HG02870 (cell line): Measurements from ENCODE around the gene ITGB1.
A peak's percentile ranks its signal among the peaks of the same experiment; 100 is the strongest.
"Not testable (repeated sequence)": the region's sequence is repeated elsewhere in the genome, so short reads cannot be mapped to it uniquely, and the experiment has no call there.

ENCODE experiments used
- ATAC-seq: cut with Tn5 transposase; IDR thresholded peaks from one replicate; pipeline ENCODE4 v1.9.1; 2021; ENCODE audit warnings: mild to moderate bottlenecking, moderate library complexity; ENCODE audit not compliant: unreplicated experiment

Gene ITGB1

DNA sequence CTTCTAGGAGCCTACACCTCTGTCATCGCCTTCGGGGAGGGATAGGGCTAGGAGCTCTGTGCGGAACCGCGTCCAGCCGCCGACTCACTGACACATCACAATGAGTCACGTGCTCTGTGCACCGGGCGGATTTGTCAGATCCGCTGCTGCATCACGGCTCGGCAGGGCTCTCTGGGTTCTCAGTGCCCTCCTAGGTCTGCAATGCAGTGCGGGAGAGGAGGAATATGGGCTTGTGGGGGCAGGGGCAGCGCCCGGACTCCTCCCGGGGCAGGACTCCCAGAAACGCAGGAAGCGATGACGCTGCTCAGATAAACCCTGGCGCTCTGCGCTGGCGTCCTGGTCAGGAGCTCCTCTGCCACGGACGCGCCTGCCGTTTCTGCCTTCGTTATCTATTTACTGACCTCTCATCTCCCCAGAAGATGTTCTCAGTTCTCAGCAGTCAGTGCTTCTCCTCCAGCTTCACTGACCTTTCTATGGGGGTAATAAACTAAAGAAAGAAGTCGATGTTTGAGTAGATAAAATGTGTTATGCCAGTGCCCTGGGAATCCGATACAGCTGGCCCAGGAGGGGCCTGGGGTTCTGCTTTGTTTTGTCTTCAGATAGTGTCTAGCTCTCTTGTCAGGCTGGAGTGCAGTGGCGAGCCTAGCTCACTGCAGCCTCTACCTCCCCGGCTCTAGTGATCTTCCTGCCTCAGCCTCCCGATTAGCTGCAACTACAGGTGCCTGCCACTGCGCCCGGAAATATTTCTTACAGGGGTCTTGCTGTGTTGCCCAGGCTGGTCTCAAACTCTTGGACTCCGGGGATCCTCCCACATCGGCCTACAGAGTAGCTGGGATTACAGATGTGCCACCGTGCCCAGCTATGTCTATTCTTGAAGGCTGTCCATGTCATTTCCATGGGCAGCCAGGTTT, 22.8 kb upstream of the ITGB1 start:
- peak; percentile 97 for ATAC-seq

DNA sequence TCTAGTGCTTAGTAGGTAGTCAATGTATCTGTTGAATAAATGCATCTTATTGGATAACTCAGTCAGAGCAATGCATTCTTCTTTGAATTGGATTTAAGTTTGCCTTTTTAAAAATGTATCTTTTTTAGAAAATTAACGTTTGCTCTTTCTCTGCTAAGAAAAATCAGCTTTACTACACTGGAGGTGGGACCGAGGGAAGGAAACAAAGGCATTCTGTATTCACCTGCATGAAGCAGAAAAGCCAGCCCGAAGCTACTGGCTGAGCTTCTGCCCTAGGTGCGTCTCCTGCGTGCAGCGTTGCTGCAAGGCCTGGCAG, 22.2 kb upstream of the ITGB1 start:
- ATAC-seq, result no peak

DNA sequence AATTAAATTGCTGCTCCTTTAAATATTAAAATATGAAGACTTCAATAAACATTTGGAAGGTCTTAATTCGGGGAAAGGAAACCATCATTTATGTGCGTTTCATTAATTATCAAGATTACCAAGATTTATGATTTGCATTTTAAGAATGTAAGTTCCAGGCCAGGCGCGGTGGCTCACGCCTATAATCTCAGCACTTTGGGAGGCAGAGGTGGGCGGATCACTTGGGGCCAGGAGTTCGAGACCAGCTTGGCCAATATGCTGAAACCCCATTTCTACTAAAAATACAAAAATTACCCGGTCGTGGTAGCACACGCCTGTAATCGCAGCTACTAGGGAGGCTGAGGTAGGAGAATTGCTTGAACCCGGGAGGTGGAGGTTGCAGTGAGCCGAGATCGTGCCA, 21.7 kb upstream of the ITGB1 start:
- ATAC-seq, result not testable (repeated sequence)

DNA sequence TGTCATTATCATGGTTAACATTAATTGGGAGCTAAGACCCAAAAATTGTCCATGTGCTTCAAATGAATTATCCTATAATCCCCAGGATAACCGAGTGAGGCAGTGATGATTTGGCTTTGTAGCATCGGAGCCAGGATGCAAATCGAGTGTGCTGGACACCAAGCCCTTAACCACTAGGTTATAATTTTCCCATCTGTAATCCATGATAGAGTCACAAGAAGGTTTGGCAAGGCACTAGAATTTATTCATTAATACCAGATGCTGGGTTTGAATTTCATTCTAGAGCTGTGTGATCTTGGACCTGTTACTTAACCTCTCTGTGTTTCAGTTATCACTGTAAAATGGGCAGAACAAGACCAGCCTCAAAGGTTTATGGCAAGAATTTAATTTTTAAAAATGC, 21.0 kb upstream of the ITGB1 start:
- ATAC-seq, result no peak

DNA sequence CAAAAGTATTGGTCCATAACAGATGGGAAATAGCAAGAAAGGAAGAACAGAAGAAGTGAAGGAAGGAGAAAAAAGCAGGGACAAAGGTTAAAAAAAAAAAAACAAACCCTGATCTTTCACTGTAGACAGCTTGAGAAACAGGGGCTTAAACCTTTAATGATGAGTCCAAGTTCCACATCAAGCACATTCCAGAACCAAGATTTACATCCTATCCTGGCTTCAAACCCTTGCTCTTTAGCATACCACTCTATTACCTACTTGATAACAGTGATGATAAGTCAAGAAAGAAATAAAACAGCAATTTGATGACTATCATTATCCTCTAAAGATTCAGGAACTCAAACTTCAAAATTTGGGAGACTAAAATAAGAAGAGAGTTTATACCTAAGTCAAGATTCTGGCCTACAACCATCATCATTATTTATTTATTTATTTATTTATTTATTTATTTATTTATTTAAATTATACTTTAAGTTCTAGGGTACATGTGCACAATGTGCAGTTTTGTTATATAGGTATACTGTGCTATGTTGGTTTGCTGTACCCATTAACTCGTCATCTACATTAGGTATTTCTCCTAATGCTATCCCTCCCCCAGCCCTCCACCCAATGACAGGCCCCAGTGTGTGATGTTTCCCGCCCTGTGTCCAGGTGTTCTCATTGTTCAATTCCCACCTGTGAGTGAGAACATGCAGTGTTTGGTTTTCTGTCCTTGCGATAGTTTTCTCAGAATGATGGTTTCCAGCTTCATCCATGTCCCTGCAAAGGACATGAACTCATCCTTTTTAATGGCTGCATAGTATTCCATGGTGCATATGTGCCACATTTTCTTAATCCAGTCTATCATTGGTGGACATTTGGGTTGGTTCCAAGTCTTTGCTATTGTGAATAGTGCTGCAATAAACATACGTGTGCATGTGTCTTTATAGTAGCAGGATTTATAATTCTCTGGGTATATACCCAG, 20.1 kb upstream of the ITGB1 start:
- ATAC-seq, result not testable (repeated sequence)

DNA sequence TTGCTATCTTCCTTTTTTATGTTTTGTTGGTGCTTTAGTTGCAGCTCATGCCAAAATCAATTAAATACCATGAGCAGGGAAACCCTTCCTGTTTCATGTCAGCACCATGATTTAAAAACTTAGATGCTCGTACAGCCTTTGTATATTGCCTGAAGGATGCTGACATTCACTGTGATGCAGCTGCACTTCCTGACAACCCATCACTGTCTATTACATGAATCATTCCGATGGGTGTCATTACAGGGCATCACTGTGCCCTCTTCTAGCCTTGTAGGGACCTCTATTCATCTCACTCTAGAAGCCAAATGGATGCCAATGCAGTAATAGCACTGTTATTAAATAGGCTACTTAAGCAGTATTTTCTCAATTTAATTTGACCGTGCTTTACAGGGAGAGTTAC, 18.3 kb upstream of the ITGB1 start:
- ATAC-seq, result no peak

- peak; percentile 47 for ATAC-seq
Observed at GRCh38 chr10:32972929-32973328, 14.9 kb upstream of the ITGB1 start.

DNA sequence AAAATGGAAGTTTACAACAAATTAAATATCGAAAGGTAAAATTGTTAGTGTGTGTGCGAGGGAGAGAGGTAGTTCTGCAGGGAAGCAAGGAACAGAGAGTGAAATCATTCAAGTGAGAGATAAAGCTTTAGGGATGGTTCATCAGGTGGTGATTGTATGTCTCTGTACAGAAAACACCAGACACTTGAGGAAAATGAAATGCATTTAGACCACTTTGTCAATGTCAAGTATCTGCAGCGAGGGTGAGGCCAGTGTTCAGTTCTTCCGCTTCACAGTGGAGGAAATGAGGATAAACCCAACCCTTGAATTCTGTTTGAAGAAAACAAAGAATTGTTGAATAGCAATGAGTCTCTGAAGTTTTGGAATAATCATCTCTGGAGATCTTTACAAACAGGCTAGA, 14.4 kb upstream of the ITGB1 start:
- ATAC-seq, result no peak

DNA sequence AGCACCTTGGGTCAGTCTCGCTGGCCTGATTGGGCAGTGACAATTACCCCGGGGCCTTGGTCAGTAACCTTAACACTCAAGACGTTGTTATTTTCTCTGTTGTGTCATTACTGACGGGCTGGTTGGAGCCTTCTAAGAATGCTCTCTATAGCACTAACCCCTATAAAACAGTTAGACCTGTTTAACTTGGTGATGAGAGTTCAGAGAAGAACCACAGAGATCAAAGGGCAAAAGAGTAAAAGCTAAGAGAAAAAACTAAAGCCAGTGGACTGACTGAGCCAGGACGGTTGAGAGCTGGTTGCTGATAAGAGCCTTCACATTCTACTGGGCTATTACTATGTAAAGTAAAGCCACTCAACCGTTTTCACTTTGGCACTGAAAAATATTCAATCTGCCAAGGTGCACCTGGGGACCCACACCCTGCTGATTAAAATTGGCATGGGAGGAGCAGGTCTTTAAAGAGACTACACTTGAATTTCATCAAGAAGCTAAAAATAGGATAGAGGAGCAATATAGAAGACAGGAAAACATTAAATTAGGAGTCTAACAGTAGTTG, 13.6 kb upstream of the ITGB1 start:
- ATAC-seq, result no peak

- peak; percentile 76 for ATAC-seq
Observed at GRCh38 chr10:32970910-32971309, 12.9 kb upstream of the ITGB1 start.

GRCh38 chr10:32964270-32964669, 6.2 kb upstream of the ITGB1 start:
- no peak for ATAC-seq

DNA sequence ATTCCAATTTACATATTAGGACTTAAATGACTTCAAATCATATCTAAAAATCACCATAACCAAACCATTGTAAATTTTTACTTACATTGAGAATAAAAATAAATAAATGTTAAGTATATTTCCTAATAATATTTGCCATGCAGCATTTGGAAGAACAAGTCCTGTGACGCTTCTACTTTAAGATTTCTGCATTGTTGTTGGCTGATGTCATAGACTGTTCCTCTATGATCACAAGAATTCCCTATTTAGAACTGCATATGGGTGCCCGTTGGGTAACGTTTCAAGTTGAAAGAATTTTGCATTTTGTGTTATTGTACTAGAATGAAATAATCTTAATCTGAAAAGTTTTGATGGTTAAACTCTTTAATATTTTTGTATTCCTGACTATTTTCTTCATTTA, 5.1 kb upstream of the ITGB1 start:
- ATAC-seq, result no peak

DNA sequence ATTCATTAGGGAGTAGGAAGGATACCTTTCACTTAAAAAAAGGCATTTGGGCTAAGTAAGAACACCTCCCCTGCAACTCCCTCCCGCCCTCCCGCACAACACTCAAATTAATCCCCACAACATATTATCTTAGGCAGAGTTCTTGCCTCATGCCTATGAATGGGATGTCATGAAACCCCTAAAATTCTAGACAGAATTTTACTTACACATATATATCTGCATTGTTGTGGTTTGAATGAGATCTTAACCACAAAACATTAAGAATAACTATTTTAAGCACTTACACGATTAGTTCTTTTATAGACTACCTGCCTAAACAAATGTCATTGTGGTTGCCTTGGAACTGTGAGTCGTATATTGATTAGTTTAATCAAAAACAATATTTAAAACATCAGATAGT, 4.5 kb upstream of the ITGB1 start:
- no peak for ATAC-seq

DNA sequence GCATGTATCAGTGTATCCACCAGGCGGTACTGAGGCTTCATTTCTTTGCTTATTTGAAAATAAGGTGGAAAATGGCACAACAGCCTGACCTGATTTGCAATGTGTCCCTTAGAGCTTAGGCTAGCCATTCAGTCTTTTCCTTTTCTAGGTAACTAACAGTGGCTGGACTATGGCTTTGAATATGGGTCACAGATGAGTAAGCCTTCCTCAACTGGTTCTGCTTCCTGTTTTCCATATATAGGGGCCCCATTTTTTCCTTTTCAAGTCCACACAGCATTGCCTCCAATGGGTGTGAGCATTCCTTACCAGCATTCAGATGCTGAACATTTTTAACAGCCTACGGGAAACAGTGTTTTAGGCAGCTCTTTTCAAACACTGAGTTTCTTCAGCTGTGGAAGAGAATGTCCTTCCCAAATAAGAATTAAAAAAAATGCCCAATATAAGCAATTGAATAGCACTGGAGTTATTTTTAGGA, 3.9 kb upstream of the ITGB1 start:
- no peak for ATAC-seq

GRCh38 chr10:32961343-32961894, 3.4 kb upstream of the ITGB1 start:
- no peak for ATAC-seq

DNA sequence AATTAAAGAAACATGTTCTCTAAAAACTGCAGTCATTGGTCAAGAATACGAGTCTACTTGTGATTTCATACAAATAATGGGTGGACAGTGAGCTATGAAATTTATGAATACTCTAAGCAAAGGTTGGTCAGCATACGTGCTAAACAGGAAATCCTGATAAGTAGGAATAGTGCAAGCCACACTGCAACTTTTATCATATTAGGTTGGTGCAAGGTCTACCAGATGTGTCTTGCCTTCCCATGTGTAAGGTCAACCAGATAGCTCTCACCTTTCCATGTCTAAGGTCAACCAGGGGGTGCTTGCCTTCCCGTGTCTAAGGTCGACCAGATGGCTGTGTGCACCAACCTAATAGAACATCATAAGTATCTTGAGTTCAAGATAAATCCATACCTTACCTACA, 2.0 kb upstream of the ITGB1 start:
- no peak for ATAC-seq

DNA sequence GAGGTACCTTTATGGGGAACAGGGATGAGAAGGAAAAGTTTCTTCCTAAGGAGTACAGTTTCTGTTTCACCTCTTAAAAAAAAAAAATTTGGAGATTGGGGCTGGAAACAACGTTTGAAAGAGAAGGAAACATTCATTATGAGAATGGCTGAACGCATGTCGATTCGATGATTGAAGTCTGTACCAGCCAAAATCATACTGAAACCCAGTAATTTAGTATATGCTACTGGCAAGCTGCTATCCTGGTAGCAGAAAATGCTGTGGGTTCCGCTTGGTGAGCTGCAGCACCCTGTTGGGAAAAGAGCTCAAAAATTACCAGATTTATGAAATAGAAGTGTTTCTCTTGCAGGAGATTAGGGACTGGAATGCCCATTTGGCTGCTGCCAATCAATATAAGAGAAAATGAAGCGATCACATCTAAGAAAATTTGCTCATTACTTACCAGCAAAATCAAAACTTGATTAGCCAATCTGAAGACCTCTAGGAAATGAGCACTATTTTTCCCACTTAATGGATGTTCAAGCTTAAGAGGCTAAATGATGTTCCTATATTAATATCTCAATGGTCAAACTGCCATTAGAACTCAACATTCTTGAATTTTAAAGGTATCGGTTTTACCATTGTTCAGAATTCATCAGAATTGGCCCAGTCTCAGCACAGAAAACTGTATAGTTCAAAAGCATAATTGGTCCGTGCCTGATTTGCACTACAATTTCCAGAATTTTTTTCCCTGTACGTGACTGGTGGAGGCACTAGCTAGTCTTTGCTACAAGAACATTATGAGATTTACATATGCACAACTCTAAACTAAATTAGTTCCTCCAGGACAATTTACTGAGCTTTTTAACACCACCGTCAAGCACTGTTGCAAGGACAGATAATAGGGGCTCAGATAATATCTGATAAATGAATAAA, 1.2 kb upstream of the ITGB1 start:
- peak; percentile 40 for ATAC-seq

GRCh38 chr10:32957341-32958084, 517 bp downstream of the ITGB1 start:
- ATAC-seq, result peak; percentile 9
